Tibial nerve (tissue), 4 donors: ENCODE data around the gene SORCS2. TPM values are rescaled to one million over a fixed set of nuclear protein-coding genes. Genes with fewer than 3 reads are reported as not detected.
A peak's percentile ranks its signal among the peaks of the same experiment; 100 is the strongest.

Source experiments
- DNase-seq, 2 donors: peaks; one replicate each; pipeline ENCODE4 v3.0.0-alpha.2; 2019; ENCODE audit warnings: low spot score in 2 of 2
- H3K27ac ChIP-seq, 4 donors: fragments of 200-600 bp; sonication (generic) in 3 of 4; one replicate each; pipeline ENCODE4 v1.5.1; 2017 to 2019; ENCODE audit warnings: mild to moderate bottlenecking in 1 of 4
- H3K27me3 ChIP-seq, 2 donors: fragments of 200-600 bp; sonication (generic) in 1 of 2; one replicate each; pipeline versions ENCODE4 v1.5.1 to v1.6.0; 2017 to 2019
- H3K36me3 ChIP-seq, 3 donors: fragments of 200-600 bp; sonication (generic); one replicate each; pipeline ENCODE4 v1.5.1; 2018 to 2019
- H3K4me1 ChIP-seq, 4 donors: fragments of 200-600 bp; sonication (generic) in 3 of 4; one replicate each; pipeline ENCODE4 v1.5.1; 2017 to 2019
- H3K4me3 ChIP-seq, 4 donors: fragments of 200-600 bp; sonication (generic) in 3 of 4; one replicate each; pipeline ENCODE4 v1.5.1; 2017 to 2019; ENCODE audit warnings: mild to moderate bottlenecking in 1 of 4, moderate library complexity in 1 of 4
- H3K9me3 ChIP-seq, 4 donors: fragments of 200-600 bp; sonication (generic) in 3 of 4; one replicate each; pipeline ENCODE4 v1.5.1; 2017 to 2019
- EP300 ChIP-seq, 2 donors: sonication (generic); formaldehyde crosslinking; IDR thresholded peaks; one replicate each; pipeline ENCODE4 v1.6.1; 2017; ENCODE audit warnings: antibody characterized with exemption in 2 of 2, mild to moderate bottlenecking in 1 of 2
- POLR2A ChIP-seq, 2 donors: fragments of 450-650 bp; IDR thresholded peaks; one replicate each; pipeline ENCODE4 v1.6.1; 2017; ENCODE audit warnings: antibody characterized with exemption in 2 of 2, mild to moderate bottlenecking in 2 of 2, moderate library complexity in 2 of 2
- WGBS, 2 donors: methylation state at CpG; one replicate each; pipeline ENCODE4 v1.1.5; 2018; 5-methylcytosine and 5-hydroxymethylcytosine counted together
- total RNA-seq, 4 donors: library from RNA; depleted of rRNA; stranded (reverse); fragments of >200 nt; gene quantifications; one replicate each; pipeline ENCODE4 v1.1.0, GENCODE V29; 2016
- TF ChIP-seq, protein P1 (sequence below), 5 experiments: fragments of 200-600 bp in 3 of 5; fragments of 450-650 bp in 2 of 5; sonication (generic) in 3 of 5; IDR thresholded peaks; one replicate each; pipeline ENCODE4 v1.5.1; 2016 to 2019; ENCODE audit warnings: antibody characterized with exemption in 5 of 5, mild to moderate bottlenecking in 3 of 5, moderate library complexity in 2 of 5

SORCS2 gene
- total RNA-seq, 4 donors from 2014 or later = 15.6 to 48.9 (median 38.3) TPM

GRCh38 chr4:7487502-7487901 lies 295.2 kb downstream of the SORCS2 start:
- 82 to 89% methylated on average over 10 of the region's 10 CpGs for whole genome bisulfite sequencing, 2 donors
- peaks cover 0 to 9% (median 0%) of the 10 kb centered on the region in 3 donors for H3K36me3 ChIP-seq

DNA sequence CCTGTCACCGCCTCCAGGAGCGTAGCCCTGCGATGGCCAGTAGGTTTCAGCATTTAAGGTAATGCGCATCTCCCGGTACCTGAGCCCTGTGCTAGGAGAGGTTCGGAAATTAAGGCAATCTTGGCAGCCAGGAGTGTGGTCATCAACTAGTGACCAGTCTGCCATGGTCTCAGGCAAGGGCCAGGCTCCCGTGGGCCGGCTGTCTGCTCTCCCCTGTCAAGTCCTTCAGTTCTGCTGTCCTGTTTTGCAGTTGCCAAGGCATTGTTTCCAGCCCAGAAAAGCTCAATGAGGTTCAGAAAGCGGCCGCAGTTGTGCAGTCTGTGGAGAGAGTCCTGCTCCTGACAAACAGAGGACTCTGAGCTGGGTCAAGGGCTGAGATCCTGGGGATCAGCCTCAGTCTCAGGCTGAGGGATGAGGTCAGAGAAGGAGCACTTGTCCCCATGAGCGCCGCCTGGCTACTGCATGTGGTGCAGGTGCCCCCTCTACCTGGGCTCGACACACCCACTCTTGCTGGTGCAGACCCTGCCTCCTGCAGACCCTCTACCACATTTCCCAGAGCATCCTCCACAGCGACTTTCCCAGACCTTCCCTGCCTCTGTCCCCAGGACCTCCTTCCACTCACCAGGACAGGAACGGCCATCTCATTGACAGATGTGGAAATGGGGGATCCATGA lies 295.8 kb downstream of the SORCS2 start:
- no peaks in the 10 kb centered on the region for H3K27me3 ChIP-seq
- WGBS, 2 donors = 83 to 84% methylated on average over 13 to 15 of the region's 15 CpGs
- H3K4me1 ChIP-seq = peaks cover 0 to 8% (median 0%) of the 10 kb centered on the region in 4 donors
- TF ChIP-seq, protein P1, sequence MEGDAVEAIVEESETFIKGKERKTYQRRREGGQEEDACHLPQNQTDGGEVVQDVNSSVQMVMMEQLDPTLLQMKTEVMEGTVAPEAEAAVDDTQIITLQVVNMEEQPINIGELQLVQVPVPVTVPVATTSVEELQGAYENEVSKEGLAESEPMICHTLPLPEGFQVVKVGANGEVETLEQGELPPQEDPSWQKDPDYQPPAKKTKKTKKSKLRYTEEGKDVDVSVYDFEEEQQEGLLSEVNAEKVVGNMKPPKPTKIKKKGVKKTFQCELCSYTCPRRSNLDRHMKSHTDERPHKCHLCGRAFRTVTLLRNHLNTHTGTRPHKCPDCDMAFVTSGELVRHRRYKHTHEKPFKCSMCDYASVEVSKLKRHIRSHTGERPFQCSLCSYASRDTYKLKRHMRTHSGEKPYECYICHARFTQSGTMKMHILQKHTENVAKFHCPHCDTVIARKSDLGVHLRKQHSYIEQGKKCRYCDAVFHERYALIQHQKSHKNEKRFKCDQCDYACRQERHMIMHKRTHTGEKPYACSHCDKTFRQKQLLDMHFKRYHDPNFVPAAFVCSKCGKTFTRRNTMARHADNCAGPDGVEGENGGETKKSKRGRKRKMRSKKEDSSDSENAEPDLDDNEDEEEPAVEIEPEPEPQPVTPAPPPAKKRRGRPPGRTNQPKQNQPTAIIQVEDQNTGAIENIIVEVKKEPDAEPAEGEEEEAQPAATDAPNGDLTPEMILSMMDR (IDR thresholded peaks at IDR 0.05) = no peak
- TF ChIP-seq EP300 (IDR thresholded peaks at IDR 0.05) = no peak
- no peak for TF ChIP-seq POLR2A (IDR thresholded peaks at IDR 0.05)
- H3K27ac ChIP-seq = no peak overlapping the region
- H3K36me3 ChIP-seq = peaks cover 0 to 9% (median 0%) of the 10 kb centered on the region in 3 donors
- no peak overlapping the region for H3K4me3 ChIP-seq
- H3K9me3 ChIP-seq = peaks cover 0 to 23% (median 0%) of the 10 kb centered on the region in 4 donors
- DNase-seq = no peak

More at GRCh38 chr4:7487502-7487901, 295.2 kb downstream of the SORCS2 start:
- H3K4me3 ChIP-seq = no peak overlapping the region
- H3K27ac ChIP-seq = no peak overlapping the region
- TF ChIP-seq POLR2A (IDR thresholded peaks at IDR 0.05) (no peak), EP300 (IDR thresholded peaks at IDR 0.05) (no peak)
- TF ChIP-seq, protein P1 (IDR thresholded peaks at IDR 0.05) = no peak
- peaks cover 0 to 17% (median 0%) of the 10 kb centered on the region in 4 donors for H3K9me3 ChIP-seq
- peaks cover 0 to 8% (median 0%) of the 10 kb centered on the region in 4 donors for H3K4me1 ChIP-seq
- DNase-seq = no peak
- H3K27me3 ChIP-seq = no peaks in the 10 kb centered on the region

- Histone ChIP-seq H3K4me3 (no peak overlapping the region), H3K27me3 (no peaks in the 10 kb centered on the region), H3K9me3 (peaks cover 0 to 31% (median 0%) of the 10 kb centered on the region in 4 donors), H3K27ac (no peak overlapping the region), H3K36me3 (peaks cover 0 to 9% (median 0%) of the 10 kb centered on the region in 3 donors), H3K4me1 (no peaks in the 10 kb centered on the region)
- TF ChIP-seq POLR2A (IDR thresholded peaks at IDR 0.05) (no peak), EP300 (IDR thresholded peaks at IDR 0.05) (no peak)
- TF ChIP-seq, protein P1 (IDR thresholded peaks at IDR 0.05) = no peak
- WGBS, 2 donors = 94 to 98% methylated on average over 6 of the region's 6 CpGs
- DNase-seq = no peak
Measured at GRCh38 chr4:7491915-7492314, 299.6 kb downstream of the SORCS2 start.

DNA sequence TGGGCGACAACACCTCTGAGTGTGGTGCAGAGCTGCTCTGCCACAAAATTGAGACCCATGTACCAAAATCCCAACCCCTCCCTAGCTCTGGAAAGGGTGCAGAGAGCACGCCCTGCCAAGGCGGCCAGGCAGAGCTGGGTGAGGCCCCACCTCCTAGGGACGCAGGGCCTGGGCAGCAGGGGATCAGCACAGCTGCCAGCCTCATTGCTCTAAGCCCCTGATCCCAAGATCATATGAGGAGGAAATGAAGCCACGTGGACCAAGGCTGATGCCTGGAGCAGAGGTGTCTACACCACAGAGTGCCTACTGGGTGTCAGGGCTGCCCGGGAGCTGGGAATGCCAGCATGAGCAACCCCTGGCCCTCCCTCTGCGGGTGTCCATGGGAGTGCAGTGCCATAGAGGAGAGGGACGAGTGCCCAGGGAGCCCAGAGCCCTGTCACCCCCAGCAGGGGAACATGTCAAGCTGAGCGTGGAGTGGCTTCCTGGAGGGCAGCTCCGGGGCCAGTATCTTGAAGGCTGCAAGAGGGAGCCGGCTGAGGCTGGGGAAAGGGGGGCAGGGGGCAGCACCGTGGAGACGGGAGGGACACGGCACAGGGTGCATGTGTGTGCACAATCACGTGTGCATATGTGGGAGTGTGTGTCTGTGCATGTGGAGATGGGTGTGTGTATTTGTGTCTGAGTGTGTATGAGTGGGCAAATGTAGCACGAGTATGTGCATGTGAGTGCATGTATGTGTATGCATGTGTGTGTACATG lies 306.3 kb downstream of the SORCS2 start:
- Histone ChIP-seq H3K27ac (no peak overlapping the region), H3K4me3 (no peak overlapping the region), H3K27me3 (no peaks in the 10 kb centered on the region), H3K4me1 (peaks cover 0 to 19% (median 2%) of the 10 kb centered on the region in 4 donors), H3K9me3 (peaks cover 0 to 4% (median 0%) of the 10 kb centered on the region in 4 donors), H3K36me3 (no peaks in the 10 kb centered on the region)
- 67% methylated on average over 15 of the region's 16 CpGs for WGBS, 2 donors
- DNase-seq = no peak
- TF ChIP-seq EP300 (IDR thresholded peaks at IDR 0.05) = no peak
- no peak for TF ChIP-seq POLR2A (IDR thresholded peaks at IDR 0.05)
- TF ChIP-seq, protein P1 (IDR thresholded peaks at IDR 0.05) = no peak

GRCh38 chr4:7499661-7500060 lies 307.3 kb downstream of the SORCS2 start:
- H3K4me3 ChIP-seq = no peak overlapping the region
- TF ChIP-seq POLR2A (IDR thresholded peaks at IDR 0.05) = no peak
- TF ChIP-seq EP300 (IDR thresholded peaks at IDR 0.05) = no peak
- H3K9me3 ChIP-seq = no peaks in the 10 kb centered on the region
- H3K27me3 ChIP-seq = no peaks in the 10 kb centered on the region
- 76 to 81% methylated on average over 15 to 16 of the region's 16 CpGs for WGBS, 2 donors
- DNase-seq = no peak
- peak overlapping the region in 2 of 4 donors; percentile 17 to 44 for H3K27ac ChIP-seq
- peaks cover 0 to 22% (median 2%) of the 10 kb centered on the region in 4 donors for H3K4me1 ChIP-seq
- H3K36me3 ChIP-seq = no peaks in the 10 kb centered on the region
